Fibroblast of the aortic adventitia (primary cell): ENCODE data around the gene PLXNA2. TPM values are rescaled to one million over a fixed set of nuclear protein-coding genes. Genes with fewer than 3 reads are reported as not detected.
A peak's percentile ranks its signal among the peaks of the same experiment; 100 is the strongest.

Experiments
- DNase-seq: peaks from one replicate; pipeline ENCODE4 v3.0.0-alpha.2; 2010; ENCODE audit warnings: low read depth
- H3K4me3 ChIP-seq: 2 replicates; pipeline ENCODE4 v1.5.1; 2011; ENCODE audit warnings: low read depth, mild to moderate bottlenecking, control low read depth, low read length, moderate library complexity
- total RNA-seq: library from RNA; depleted of rRNA; stranded (reverse); fragments of >200 nt; gene quantifications from 2 replicates; pipeline ENCODE4 v1.2.3, GENCODE V29; 2012; ENCODE audit warnings: low replicate concordance
- TF ChIP-seq, protein P1 (sequence below): IDR thresholded peaks from 2 replicates; pipeline ENCODE4 v1.5.1; 2011; ENCODE audit warnings: mild to moderate bottlenecking, low read length, control low read depth, inconsistent platforms; ENCODE audit not compliant: insufficient read depth

The PLXNA2 gene
- total RNA-seq, 1 donor = 8.0 TPM

DNA sequence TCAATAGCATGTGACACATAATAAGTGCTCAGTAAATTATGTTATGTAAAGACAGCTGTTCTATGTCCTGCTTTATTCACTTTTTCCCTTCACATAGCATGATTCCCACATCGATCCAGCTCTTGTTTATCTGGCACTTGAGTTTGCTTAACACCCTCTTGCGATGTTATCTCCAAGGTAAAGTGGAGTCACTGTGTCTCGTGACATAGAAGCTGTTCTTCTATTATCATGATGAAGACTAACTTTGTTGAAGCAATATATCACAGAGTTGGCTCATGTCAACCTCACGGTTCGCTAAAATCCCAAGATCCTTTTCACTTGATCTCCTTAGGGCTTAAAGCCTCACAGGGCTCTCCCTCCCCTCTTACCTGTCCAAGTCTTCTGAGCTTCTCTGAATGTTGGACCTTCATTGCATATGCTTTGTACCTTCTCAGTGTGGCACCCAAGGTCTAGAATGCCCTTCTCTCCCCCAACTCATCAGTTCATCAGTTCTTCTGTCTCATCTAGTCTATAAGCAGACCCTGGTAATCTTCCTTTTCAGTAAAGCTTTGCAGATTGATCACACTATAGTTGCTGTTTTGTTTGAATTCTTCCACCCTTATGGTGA lies 38.0 kb downstream of the PLXNA2 start:
- no peak overlapping the region for H3K4me3 ChIP-seq
- TF ChIP-seq, protein P1, sequence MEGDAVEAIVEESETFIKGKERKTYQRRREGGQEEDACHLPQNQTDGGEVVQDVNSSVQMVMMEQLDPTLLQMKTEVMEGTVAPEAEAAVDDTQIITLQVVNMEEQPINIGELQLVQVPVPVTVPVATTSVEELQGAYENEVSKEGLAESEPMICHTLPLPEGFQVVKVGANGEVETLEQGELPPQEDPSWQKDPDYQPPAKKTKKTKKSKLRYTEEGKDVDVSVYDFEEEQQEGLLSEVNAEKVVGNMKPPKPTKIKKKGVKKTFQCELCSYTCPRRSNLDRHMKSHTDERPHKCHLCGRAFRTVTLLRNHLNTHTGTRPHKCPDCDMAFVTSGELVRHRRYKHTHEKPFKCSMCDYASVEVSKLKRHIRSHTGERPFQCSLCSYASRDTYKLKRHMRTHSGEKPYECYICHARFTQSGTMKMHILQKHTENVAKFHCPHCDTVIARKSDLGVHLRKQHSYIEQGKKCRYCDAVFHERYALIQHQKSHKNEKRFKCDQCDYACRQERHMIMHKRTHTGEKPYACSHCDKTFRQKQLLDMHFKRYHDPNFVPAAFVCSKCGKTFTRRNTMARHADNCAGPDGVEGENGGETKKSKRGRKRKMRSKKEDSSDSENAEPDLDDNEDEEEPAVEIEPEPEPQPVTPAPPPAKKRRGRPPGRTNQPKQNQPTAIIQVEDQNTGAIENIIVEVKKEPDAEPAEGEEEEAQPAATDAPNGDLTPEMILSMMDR = no peak
- DNase-seq = no peak

DNA sequence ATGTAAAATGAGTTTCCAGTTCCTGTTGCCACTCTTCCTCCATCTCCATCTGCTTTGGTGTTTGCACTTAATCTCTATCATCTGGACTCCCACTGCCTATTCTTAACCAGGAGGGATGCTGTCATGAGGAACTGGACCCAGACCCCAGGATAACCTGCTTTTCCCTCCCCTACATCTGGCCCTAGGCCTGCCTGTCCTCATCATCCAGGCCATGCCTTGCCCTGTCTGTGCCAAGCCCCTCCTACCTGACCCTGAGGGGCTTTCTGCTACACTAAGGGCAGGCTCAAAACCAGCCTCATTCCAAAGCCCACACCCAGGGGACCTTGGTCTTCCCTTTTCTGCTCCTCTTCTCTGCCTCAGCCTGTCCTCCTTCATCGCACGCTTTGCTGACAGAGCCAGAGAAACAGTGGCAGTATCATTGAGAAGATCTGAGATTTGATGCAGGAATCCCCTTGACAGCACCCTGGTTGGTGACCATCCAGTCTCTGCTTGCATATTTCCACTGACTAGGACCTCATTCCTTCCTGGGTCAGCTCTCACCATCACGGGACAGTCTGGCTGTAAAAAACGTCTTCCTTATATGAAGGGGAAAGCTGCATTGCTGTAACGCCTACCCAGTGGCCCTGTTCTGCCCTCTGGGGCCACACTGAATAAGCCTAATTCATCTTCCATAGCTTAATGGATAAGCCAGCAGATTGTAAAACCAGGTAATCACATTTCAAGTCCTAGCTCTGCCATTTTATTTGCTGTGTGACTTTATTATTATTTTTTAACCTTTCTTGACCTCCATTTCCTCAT lies 38.8 kb downstream of the PLXNA2 start:
- no peak overlapping the region for H3K4me3 ChIP-seq
- no peak for DNase-seq
- TF ChIP-seq, protein P1 = no peak

DNA sequence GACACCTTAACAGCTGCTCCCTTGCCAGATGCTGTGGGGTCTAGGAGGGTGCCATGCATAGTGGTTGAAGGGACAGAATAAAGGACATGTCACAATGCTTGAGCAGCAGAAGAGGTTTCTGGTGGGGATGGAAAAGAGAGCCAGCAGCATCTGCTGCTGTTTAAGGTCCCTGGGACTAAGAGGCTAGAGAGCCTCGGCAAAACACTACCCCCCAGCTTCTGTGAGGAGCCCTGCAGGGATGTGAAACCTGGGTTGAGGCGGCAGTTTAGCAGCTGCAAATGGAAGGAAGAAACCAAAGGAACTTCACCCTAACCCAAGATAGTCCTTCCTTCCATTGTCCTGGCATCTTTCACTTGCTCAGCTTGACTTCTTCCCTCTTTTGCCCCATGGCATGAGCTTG lies 39.4 kb downstream of the PLXNA2 start:
- no peak overlapping the region for H3K4me3 ChIP-seq
- peak; percentile 33 for DNase-seq
- TF ChIP-seq, protein P1 = peak; percentile 37

DNA sequence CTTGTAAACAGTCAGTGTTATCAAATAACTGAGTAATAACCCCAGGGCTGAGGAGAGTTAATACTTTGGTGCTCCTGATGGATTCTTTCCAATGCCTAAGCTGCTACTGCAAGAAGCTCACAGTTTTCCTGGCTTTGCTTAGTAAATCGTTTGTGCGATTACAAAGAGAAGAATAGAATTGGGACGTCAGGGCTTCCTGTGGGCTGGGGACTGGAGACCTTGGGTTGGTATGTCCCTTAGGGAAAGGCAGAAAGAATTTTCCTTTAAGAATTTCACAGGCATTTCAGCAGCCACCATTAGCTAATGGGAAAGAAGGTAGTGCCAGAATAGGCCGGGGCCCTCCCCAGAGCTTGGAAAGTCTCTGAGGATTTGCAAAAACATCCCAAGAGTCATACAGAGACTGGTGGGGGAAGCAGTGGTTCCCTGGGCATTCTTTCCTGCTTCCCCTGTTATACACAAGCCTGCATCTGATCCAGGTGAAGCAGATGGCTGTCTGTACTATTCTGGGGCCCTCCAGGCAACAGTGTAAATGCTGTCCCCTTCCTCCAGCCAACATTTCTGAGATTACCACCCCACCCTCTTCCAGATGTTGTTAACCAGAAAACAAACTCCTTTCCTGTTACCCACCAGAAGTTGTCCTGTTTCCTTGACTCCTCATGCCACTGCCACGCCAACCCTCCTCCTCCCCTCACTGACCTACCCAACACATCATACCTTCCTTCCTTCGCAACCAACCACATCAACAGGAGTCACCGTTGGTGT lies 40.2 kb downstream of the PLXNA2 start:
- DNase-seq = peak; percentile 93
- TF ChIP-seq, protein P1 = no peak
- no peak overlapping the region for H3K4me3 ChIP-seq

DNA sequence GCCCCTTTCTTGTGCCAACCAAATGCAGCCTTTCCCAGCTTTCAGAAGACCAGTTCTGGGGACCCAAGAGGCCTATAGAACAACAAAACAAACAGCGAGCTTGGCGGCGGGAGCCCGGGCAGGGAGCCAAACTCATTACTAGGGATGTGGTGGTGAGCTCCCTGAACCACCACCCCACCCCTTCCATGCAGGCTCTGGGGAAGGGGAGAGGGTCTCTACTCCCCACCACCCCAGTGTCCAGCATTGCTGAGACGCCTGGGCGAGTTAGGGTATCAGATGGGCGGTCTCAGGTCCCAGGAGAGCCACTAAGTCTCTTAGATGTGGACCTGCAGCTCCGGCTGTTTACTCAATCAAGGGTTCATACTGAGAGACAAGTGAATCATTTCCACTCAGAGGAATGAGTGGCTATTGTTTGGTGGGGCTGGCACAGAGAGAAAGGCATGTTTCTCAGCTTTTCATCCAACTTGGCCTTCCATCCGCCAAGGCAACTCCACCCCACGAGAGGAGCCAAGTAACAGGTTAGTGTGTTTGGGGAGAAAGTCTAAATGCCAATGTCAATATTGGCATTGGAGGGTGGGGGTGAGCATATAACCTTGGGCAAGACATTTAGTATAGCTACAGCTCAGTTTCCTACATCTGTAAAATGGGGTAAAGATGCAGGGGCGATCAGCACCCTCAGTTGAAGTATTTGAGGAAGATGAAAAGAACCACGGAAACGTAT lies 40.9 kb downstream of the PLXNA2 start:
- H3K4me3 ChIP-seq = no peak overlapping the region
- TF ChIP-seq, protein P1 = no peak
- peak; percentile 92 for DNase-seq

DNA sequence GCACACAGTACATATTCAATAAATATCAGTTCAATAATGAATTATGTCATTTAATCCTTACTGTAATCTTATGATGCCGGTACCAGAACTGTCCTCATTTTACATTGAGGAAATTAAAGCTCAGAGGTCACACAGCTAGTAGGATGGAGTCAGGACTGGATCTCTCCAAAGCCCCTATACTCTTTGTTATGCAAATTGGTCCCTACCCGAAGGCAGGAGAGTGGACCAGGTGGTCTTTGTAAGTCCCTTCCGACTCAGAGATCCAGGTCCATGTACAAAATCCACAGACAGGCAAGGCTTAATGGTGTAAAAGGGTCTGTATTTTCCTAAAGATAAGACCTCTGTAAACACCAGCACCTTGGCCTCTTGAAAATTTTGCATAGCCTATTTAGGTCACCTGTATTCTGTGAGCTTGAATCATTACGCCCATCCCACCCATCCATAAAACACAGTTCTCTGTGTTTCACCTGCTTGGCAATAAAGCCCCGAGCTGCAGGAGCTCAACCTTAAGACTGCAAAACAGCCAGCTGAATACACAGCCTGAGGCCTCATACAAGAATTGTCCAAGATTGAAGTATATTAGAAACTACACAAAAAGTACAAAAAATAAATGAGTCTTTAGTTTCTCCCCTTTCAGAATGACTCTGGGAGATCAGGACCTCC lies 41.7 kb downstream of the PLXNA2 start:
- DNase-seq = no peak
- no peak overlapping the region for H3K4me3 ChIP-seq
- TF ChIP-seq, protein P1 = no peak
